ENCODE results near the gene CLEC16A.

- TF ChIP-seq CTCF (conservative IDR thresholded peaks at IDR 0.05; ENCODE audit: low read depth in 2 of 2) (no peak), POLR2AphosphoS5 (IDR thresholded peaks at IDR 0.05; ENCODE audit: low read depth) (no peak), EZH2 (IDR thresholded peaks at IDR 0.05; ENCODE audit: low read depth, unreplicated experiment) (no peak), STAT1 (IDR thresholded peaks at IDR 0.05; ENCODE audit: unreplicated experiment) (no peak), EZH2phosphoT487 (IDR thresholded peaks at IDR 0.05; ENCODE audit: unreplicated experiment) (no peak), CREB1 (CRISPR knock-in tag; IDR thresholded peaks at IDR 0.05; ENCODE audit: low read depth) (no peak)
Measured at GRCh38 chr16:11038777-11039176, 94.4 kb downstream of the CLEC16A start.

Data from GM23338 (cell line).